Cardiac atrium fibroblast (primary cell): Measurements from ENCODE around the gene MOCS3. TPM values are rescaled to one million over a fixed set of nuclear protein-coding genes. Genes with fewer than 3 reads are reported as not detected.

Source experiments
- total RNA-seq: library from RNA; depleted of rRNA; stranded (reverse); fragments of >200 nt; gene quantifications from 2 replicates; pipeline ENCODE4 v1.2.3, GENCODE V29; 2015

Gene MOCS3
- total RNA-seq = 4.5 and 7.6 TPM in 2 replicates

GRCh38 chr20:50958615-50959542 lies at the start of gene MOCS3:
MOCS3 (plus strand) TSS chr20:50958818; CDS start chr20:50958843, 25 bp downstream.

GRCh38 chr20:50931306-50932015 lies 27.2 kb upstream of the MOCS3 start, which contains the start of gene ADNP:
ADNP (minus strand) TSS chr20:50931437; CDS start chr20:50903996, 27,441 bp downstream.

GRCh38 chr20:50957798-50958614 lies 612 bp upstream of the MOCS3 start, which contains the start of gene DPM1:
DPM1 (minus strand) TSS chr20:50958532; CDS start chr20:50958523, 9 bp downstream.

Other genes with a start within 250 kb of the MOCS3 start
- gene PARD6B, start 227.2 kb upstream of the MOCS3 start, total RNA-seq = 0.18 and 0.32 TPM in 2 replicates
- 5.8 and 12.5 TPM in 2 replicates for gene BCAS4, start 163.8 kb upstream of the MOCS3 start, total RNA-seq
- 16.2 and 19.3 TPM in 2 replicates for gene ADNP, start 27.4 kb upstream of the MOCS3 start, total RNA-seq
- 50.5 and 66.8 TPM in 2 replicates for gene DPM1, start 286 bp upstream of the MOCS3 start, total RNA-seq
- gene KCNG1, start 64.3 kb downstream of the MOCS3 start, total RNA-seq = 5.2 and 9.1 TPM in 2 replicates